ENCODE results near the gene LAMTOR5.
"Not testable (repeated sequence)": the region's sequence is repeated elsewhere in the genome, so short reads cannot be mapped to it uniquely, and the experiment has no call there.

The LAMTOR5 gene

GRCh38 chr1:110426854-110427253 is 19.4 kb upstream of the LAMTOR5 start:
- no peak for DNase-seq (ENCODE audit: low spot score)

DNA sequence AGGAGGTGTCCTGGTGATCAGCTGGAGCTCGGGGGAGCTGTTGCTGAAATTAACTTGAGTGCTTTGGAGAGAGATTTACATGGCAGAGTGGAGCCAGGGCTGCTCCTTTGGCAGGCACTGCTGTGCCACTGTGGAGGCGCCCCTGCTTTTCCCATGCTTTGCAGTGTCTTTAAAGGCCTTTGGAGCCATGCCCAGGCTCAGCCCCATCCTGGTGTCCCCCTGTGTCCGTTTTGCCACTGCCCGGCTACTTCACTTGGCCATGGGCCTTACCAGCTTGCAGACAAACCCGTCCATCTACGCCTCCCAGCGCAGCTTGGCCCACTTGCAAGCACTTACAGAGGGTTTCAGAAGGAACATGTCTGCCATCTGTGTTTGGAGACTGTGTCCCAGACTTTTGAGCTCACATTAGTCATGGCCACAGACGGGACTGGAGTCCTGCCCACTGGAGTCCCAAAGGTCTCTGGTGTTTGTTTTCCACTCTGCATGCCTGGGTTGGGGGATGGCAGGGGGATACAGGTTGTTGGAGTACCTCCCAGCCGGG is 18.2 kb upstream of the LAMTOR5 start:
- no peak for DNase-seq (ENCODE audit: low spot score)

DNA sequence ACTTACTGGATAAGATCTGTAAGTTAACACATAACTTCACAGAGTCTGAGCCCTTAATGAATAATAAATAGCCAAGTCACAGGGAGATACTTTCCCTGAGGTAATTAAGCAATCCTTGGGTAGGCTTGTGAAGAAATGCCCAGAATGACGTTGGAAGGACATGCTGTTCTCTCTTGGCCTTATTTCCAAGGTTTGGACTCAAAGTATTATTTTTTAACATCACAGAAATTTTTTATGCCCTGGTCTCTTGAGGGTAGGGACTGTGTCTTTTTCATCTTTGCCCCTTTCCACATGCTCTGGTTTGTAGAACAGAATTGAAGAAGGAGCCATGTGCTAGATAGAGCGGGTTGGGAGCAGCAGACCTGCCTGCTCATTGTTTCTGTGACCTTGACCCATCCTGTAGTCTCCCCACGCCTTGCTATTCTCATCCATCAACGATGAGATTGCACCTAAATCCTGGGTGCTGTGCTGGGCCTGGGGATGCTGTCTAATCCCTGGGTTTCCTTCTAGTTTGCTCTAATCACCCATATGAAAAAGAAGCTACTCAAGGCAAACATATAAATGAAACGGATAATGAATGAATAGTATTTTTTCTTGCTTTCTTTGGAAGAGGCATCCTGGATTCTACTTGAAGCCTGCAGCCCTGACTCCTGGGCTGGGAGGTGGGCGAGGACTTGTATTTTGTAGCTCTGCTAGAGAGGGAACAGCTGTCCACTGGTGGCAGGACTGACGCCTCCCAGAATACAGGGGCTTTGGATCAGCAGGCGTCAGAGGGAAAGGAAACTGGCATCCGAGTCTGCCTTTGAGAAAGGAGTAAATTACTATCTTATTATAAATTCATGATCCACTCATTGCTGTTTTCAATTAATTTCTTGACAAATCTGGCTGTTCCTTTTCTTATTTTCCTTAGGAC is 17.5 kb upstream of the LAMTOR5 start:
- no peak for DNase-seq (ENCODE audit: low spot score)

DNA sequence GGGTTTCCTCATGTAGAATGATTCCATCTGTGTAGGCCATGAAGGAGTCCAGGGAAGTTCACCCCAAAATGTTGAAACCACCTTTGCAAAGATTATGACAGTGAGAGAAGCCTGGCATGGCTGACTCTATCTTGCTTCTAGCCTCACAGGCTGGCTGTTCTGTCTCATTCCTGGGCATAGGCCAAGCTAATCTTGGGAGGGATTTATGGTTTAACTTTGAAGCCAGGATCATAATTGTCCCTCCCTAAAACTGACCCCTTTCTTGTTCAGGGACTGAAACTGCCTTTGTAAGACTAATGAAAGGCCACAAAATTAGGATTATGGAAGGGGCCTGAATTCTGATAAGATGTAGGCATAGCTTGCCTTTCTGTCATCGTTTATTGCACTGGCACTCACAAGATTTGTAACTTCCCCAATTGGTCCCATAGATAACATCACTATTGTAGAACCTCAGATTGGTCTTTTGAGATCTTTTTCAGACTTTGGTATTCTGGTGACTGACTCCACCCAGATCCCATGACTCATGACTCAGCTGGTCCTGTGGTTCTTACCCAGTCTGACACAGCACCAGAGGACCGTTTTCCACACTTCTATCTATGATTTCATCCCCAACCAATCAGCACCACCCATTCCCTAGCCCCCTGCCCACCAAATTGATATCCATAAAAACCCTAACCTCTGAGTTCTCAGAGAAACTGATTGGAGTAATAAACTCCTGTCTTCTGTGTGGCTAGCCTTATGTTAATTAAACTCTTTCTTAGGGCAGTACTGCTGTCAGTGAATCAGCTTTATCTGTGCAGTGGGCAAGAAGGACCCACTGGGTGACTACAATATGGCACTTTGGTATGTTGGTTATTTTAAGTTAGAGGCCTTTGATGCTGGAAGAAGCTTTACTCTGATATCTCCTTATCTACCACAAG is 13.6 kb upstream of the LAMTOR5 start:
- DNase-seq (ENCODE audit: low spot score) = no peak

- no peak for DNase-seq (ENCODE audit: low spot score)
These were observed 12.6 kb upstream of the LAMTOR5 start for GRCh38 chr1:110420023-110420662.

DNA sequence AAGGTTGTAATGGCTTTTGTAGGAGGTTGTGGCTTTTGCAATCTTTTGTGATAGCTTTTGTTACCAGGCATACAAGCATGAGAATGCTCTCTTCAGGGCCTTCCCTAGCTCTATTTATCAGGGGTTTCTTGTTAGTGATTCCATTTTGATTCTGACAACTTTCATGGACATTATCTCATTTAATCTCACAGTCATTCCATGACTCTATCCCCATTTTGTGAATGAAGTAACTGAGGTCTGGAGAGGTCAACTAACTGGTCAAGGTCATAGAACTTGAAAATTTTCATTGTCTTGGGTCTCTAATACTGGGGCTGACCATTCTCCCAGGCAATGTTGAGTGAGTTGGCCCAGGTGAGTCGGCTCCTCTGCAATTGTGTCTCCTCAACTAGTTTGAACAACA is 11.2 kb upstream of the LAMTOR5 start:
- DNase-seq (ENCODE audit: low spot score) = no peak

GRCh38 chr1:110413045-110413444 is 5.6 kb upstream of the LAMTOR5 start:
- DNase-seq (ENCODE audit: low spot score) = not testable (repeated sequence)

DNA sequence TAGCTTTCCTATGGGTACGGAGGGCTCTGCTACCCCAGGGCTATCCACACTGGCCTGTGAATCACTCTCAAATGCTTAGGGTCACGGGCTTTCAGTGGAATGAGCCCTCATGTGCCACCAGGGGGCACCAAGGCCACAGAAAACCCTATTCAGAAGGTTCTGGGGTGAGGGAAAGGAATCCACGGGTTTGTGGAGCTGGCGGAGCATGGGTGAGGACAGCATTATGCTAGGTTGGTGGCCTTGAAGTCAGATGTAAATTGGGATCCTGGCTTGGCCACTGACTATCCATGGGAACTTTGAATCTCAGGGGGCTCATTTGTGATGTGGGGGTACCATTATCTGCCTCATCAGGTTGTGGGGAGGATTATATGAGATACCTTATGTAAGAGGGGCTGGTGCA is 5.1 kb upstream of the LAMTOR5 start:
- peak; percentile 59 for DNase-seq (ENCODE audit: low spot score)

DNA sequence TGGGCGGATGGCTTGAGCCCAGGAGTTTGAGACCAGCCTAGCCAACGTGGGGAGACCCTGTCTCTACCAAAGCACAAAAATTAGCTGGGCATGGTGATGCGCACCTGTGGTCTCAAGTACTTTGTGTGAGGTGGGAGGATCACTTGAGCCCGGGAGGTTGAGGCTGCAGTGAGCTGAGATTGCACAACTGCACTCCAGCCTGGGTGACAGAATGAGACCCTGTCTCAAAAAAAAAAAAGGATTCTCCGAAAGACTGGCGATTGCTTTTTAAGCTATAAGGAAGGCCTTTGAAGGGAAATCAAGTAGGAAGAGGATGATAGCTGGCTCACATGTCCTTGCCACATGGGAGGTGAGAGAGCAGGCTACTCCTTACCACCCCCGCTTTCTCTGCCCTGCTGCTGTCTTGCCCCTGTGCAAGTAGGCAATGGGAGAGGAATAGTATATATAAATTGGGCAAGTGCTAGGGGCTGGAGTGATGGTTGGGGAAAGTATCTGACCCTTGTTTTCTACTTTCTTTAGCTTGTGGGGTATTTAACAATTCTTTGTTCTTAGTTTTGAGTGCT is 3.8 kb upstream of the LAMTOR5 start:
- DNase-seq (ENCODE audit: low spot score) = no peak

- no peak for DNase-seq (ENCODE audit: low spot score)
These were observed 1.8 kb upstream of the LAMTOR5 start for GRCh38 chr1:110409316-110409715.

DNA sequence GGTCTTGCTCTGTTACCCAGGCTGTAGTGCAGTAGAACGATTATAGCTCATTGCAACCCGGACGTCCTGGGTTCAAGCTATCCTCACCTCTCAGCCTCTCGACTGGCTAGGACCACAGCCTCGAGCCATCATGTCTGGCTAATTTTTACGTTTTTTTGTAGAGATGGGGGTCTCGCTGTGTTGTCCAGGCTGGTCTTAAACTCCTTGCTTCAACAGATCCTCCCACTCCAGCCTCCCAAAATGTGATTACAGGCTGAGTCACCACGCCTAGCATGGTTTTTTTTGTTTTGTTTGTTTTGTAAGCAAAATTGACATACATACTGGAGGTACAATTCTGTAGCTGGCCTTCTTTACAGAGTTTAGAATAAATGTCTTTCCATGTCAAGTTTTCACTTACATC is 994 bp upstream of the LAMTOR5 start:
- no peak for DNase-seq (ENCODE audit: low spot score)

- DNase-seq (ENCODE audit: low spot score) = not testable (repeated sequence)
These were observed 1.1 kb downstream of the LAMTOR5 start for GRCh38 chr1:110406407-110406806.

DNA sequence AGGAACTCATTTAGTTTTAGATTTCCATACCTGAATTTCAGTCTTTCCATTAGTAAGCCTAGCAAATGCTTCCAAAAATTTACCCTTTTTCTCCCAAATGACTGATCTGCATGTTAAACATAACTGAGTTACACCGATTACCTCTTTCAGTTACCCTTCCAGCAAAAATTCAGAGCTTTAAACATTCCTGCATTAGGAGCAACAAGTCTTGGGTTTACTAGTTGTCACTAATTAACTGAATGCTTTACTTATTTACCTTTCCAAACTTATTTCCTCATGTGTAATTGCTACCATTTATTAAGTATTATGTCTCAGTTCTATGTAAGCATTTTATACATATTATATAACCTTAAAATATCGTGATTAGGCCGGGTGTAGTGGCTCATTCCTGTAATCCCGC is 3.1 kb downstream of the LAMTOR5 start:
- no peak for DNase-seq (ENCODE audit: low spot score)

DNA sequence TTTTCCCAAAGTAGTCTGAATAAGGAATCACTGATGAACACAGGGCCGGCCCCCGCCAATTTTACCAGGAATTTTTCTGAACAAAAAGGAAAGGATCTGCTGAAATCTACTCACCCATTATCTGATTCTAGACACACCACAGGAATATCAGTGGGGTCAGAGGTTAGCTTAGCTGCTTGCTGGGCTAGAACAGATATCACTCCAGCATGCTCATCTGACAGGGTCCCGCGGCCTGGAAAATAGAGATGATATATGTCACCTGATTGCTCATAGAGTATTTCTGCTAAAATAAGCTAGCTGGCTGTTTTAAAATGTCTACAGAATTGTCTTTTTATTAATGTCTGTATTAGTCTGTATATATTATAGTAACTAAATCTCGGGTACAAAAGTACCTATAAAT is 3.7 kb downstream of the LAMTOR5 start:
- DNase-seq (ENCODE audit: low spot score) = no peak

GRCh38 chr1:110396259-110396958 is 11.1 kb downstream of the LAMTOR5 start:
- DNase-seq (ENCODE audit: low spot score) = not testable (repeated sequence)

- no peak for DNase-seq (ENCODE audit: low spot score)
These were observed 13.0 kb downstream of the LAMTOR5 start for GRCh38 chr1:110394493-110394820.

DNA sequence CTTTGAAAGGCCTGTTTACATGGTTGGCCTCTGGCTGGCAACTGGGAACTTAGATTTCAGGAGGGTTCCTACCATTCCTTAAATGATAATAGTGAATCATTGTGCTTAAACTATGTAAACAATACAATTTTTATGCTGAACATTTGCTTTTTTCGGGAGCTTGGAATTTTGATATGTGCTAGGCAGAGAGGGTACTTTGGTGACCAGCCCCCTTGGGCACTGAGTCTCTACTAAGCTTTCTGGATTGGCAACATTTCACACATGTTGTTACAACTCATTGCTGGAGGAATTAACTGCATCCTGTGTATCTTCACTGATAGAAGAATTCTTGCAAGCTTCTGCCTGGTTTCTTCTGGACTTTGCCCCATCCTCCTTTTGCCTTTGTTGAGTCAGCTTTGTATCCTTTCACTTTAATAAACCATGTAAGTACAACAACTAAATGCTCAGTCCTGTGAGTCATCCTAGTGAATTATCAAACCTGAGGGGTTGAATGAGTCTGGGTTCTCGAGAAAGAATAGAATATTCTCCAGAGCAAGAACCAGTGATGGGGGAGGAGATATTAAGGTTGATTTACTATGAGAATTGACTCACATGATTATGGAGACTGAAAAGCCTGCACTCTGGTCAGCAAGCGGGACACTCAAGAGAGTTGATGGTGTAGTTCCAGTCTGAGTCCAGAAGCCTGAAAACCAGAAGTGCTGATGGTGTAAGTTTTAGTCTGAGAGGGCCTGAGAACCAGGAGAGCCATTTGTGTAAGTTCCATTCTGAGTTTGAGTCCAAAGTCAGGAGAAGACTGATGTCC is 13.6 kb downstream of the LAMTOR5 start:
- no peak for DNase-seq (ENCODE audit: low spot score)

DNA sequence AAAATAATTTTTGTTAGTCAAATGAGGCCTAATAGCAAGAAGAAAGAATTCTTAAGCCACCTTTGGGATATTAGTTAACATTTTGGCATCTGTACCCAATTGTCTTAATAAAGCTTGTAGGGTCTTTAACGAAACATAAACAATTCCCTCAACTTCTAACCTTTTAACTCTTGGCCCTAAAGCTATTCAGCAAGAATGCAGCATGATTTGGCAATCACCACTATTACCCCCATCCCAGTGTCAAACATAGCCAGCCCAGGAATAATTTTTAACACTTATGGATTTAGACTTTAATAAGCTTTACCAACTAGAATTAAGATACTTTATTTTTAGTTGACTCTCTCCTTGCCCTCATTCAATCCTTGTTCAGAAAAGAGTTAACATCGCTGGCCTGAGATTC is 14.2 kb downstream of the LAMTOR5 start:
- DNase-seq (ENCODE audit: low spot score) = no peak

- DNase-seq (ENCODE audit: low spot score) = no peak
These were observed 16.7 kb downstream of the LAMTOR5 start, which contains the start of gene SLC16A4 for GRCh38 chr1:110390692-110391245. Gene SLC16A4, minus strand, starts transcription at chr1:110391026. Its CDS starts 1,703 bp downstream, at chr1:110389323.

DNA sequence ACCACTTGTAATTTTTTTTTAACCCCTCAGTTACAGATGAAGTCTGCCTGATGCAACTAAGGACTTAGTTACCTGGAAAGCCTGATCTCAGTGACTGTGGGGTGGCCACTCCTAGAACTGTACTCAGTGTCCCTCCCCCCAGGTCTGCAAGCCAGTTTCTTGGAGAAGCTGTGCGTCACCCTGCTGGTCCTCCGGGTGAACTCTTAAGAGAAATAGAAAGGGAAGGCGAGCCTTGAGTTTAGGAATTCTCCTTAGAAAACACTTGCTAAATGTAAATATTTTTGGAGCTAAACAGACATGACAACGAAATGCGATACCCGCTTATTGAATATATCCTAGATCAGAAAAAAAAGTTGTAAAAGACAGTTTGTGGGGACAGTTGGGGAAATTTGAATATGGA is 17.4 kb downstream of the LAMTOR5 start:
- no peak for DNase-seq (ENCODE audit: low spot score)

Data from HuH-7 (cell line).